Measurements from ENCODE around the gene PNPLA7. TPM values are rescaled to one million over a fixed set of nuclear protein-coding genes. Genes with fewer than 3 reads are reported as not detected.

Gene PNPLA7
- total RNA-seq, 4 donors from 2014 or later: 12.2 to 97.0 (median 33.3) TPM

DNA sequence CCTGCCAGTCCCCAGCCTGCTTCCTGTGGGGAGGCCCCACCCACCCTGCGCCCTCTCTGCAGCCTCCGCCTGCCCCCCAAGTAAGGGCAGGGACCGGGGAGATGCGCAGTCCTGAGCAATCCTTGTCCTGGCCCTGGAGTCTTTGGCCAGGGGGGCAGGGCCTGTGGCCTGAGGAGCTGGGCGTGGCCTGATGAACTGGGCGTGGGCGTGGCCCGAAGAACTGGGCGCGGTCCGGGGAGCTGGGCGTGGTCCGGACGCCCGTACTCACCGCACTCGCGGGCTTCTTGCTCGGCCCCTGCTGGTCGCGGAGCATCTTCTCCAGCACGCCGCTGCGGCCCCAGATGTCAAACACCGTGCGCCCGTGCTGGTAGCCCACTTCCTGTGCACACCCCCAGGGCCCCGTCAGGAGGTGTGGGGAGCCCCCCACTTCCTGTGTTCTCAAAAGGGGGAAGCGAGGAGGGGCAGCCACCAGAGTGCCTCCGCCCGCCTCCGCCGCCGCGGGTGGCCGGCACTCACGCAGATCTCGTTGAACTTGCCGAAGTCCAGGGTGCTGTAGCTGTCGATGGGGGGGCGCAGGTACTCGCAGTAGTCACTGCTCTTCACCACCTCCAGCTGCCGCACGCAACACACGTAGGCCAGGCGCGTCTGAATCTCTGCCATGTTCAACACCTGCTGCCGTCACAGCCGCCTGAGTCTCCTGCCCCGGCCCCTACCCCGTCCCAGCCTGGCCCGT lies 88.4 kb downstream of the PNPLA7 start:
- peaks cover 24% of the 10 kb centered on the region for H3K36me3 ChIP-seq
- peak in 1 of 2 donors; percentile 81 for DNase-seq (ENCODE audit: low spot score in 2 of 2)
- no peak overlapping the region for H3K27ac ChIP-seq
- no peaks in the 10 kb centered on the region for H3K9me3 ChIP-seq
- TF ChIP-seq EP300 (IDR thresholded peaks at IDR 0.05): no peak
- TF ChIP-seq POLR2A (IDR thresholded peaks at IDR 0.05): no peak
- TF ChIP-seq POLR2AphosphoS5 (IDR thresholded peaks at IDR 0.05): no peak
- TF ChIP-seq, protein P1, sequence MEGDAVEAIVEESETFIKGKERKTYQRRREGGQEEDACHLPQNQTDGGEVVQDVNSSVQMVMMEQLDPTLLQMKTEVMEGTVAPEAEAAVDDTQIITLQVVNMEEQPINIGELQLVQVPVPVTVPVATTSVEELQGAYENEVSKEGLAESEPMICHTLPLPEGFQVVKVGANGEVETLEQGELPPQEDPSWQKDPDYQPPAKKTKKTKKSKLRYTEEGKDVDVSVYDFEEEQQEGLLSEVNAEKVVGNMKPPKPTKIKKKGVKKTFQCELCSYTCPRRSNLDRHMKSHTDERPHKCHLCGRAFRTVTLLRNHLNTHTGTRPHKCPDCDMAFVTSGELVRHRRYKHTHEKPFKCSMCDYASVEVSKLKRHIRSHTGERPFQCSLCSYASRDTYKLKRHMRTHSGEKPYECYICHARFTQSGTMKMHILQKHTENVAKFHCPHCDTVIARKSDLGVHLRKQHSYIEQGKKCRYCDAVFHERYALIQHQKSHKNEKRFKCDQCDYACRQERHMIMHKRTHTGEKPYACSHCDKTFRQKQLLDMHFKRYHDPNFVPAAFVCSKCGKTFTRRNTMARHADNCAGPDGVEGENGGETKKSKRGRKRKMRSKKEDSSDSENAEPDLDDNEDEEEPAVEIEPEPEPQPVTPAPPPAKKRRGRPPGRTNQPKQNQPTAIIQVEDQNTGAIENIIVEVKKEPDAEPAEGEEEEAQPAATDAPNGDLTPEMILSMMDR (IDR thresholded peaks at IDR 0.05): no peak
- H3K4me1 ChIP-seq: peaks cover 31% of the 10 kb centered on the region
- H3K27me3 ChIP-seq: no peaks in the 10 kb centered on the region
- 51% methylated on average over 19 of the region's 52 CpGs for WGBS
- no peak overlapping the region for H3K4me3 ChIP-seq

DNA sequence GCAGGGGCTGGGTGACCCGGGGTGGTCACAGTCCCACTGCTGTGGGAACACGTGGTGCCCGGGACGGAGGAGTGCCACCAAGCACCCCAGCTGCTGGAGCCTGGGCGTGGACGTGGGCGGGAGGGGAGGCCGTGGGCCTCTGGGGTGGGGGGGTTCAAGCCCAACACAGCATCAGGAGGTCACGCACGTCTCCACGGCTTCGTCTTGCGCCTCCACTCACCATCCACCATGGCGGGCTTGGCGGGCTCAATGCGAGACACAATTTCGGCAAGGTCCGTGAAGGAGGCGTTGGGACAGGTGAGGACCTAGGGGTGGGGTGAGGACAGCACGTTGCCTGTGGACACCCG lies 88.9 kb downstream of the PNPLA7 start:
- Histone ChIP-seq H3K9me3 (no peaks in the 10 kb centered on the region), H3K27me3 (no peaks in the 10 kb centered on the region), H3K36me3 (peaks cover 26% of the 10 kb centered on the region), H3K4me3 (no peak overlapping the region), H3K4me1 (peaks cover 32% of the 10 kb centered on the region), H3K27ac (no peak overlapping the region)
- DNase-seq (ENCODE audit: low spot score in 2 of 2): peak in 1 of 2 donors; percentile 75
- WGBS: 87% methylated on average over 18 of the region's 21 CpGs
- TF ChIP-seq EP300 (IDR thresholded peaks at IDR 0.05): no peak
- TF ChIP-seq POLR2AphosphoS5 (IDR thresholded peaks at IDR 0.05): no peak
- TF ChIP-seq, protein P1 (IDR thresholded peaks at IDR 0.05): no peak
- no peak for TF ChIP-seq POLR2A (IDR thresholded peaks at IDR 0.05)

DNA sequence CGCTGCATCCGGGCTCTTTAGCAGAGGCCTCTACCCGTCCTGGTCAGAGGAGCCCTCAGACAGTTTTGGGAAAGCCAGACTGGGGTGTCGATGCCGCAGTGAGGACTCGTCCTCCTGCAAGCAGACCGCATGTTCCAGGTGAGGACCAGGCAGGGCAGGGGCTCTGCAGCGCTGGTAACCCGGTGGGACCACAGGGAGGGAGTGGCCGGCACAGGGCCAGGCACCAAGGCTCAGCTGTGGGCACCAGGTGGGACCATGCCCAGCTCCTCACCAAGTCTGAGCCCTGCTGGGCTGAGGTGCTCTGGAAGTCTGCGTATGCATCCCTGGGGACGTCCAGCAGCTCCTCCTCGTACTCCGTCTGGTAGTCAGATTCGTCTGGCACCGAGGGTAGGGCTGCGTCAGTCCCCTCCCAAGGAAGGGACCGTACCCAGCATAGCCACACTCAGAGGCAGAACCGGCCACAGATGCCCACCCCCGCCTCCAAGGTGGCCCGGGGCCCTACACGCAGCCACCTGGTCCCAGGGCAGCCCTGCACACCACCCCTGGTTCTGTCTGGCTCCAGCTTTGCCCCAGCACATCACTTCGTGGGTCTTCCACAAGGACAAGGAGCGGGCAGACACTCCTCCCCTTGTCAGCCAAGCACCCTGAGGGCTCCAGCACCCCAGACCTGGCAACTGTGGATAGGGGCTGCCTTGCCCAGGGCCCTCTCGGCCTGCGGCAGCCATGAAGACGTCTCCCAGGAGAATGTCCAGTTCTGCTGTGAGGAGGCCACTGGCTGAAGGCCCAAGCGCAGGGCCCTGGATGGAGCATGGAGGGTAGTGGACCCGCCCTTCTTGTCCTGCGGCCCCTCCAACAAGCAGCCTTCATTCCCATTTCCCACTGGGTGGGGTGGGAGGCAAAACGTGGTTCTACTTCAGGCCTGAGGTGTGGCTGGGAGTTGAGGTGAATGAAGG lies 89.6 kb downstream of the PNPLA7 start:
- DNase-seq (ENCODE audit: low spot score in 2 of 2): peak in 1 of 2 donors; percentile 74
- Histone ChIP-seq H3K4me1 (peaks cover 36% of the 10 kb centered on the region), H3K9me3 (no peaks in the 10 kb centered on the region), H3K4me3 (no peak overlapping the region), H3K27ac (no peak overlapping the region), H3K27me3 (no peaks in the 10 kb centered on the region), H3K36me3 (peaks cover 26% of the 10 kb centered on the region)
- TF ChIP-seq, protein P1 (IDR thresholded peaks at IDR 0.05): no peak
- TF ChIP-seq POLR2A (IDR thresholded peaks at IDR 0.05): no peak
- TF ChIP-seq EP300 (IDR thresholded peaks at IDR 0.05): no peak
- TF ChIP-seq POLR2AphosphoS5 (IDR thresholded peaks at IDR 0.05): no peak
- WGBS: 88% methylated on average over 19 of the region's 31 CpGs

DNA sequence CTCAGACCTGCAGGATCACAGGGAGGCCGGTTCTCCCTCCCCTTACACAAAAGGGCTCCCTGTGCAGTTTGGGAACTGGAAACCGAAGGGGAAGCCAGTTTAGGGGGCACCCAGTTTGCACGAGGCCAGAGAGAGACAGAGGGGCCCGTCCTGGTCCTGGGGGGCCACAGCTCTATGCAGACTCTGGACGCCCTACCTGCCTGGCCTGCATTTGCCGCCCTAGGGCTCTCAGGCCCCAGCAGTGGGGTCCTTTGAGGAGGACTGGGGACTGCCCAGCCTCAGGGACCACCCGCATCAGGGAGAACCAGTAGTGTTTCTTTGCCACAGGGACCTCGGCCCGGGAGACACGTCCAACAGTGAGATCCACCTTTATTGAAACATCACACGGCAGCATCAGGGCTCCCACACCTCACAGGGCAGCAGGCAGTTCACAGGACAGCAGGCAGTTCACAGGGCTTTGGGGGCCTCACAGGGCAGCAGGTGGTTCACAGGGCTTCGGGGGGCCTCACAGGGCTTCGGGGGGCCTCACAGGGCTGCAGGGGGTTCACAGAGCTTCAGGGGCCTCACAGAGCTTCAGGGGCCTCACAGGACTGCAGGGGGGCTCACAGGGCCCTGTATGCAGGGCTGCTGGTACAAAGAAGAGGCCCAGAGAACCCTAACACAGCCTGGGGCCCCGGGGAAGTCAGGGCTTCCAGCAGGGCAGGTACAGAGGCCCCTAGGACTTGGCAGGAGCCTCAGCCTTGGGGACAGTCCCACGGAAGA lies 90.4 kb downstream of the PNPLA7 start:
- Histone ChIP-seq H3K9me3 (no peaks in the 10 kb centered on the region), H3K36me3 (peaks cover 29% of the 10 kb centered on the region), H3K27me3 (no peaks in the 10 kb centered on the region), H3K4me3 (peak overlapping the region; percentile 81), H3K27ac (peak overlapping the region; percentile 30), H3K4me1 (peaks cover 44% of the 10 kb centered on the region)
- WGBS: 50% methylated on average over 6 of the region's 15 CpGs
- DNase-seq (ENCODE audit: low spot score in 2 of 2): no peak
- TF ChIP-seq EP300 (IDR thresholded peaks at IDR 0.05): no peak
- no peak for TF ChIP-seq POLR2A (IDR thresholded peaks at IDR 0.05)
- TF ChIP-seq POLR2AphosphoS5 (IDR thresholded peaks at IDR 0.05): no peak
- TF ChIP-seq, protein P1 (IDR thresholded peaks at IDR 0.05): no peak

All from suprapubic skin (tissue), 4 donors.